IPS-15b (cell line): ENCODE data around the gene DCTN4.

Experiments used
- H3K27me3 ChIP-seq: one replicate; pipeline ENCODE4 v1.6.1; 2013; ENCODE audit warnings: low read length; ENCODE audit not compliant: control insufficient read depth, insufficient read depth
- H3K36me3 ChIP-seq: one replicate; pipeline ENCODE4 v1.6.1; 2013; ENCODE audit warnings: low read length; ENCODE audit not compliant: control insufficient read depth, insufficient read depth
- H3K4me1 ChIP-seq: one replicate; pipeline ENCODE4 v1.6.1; 2013; ENCODE audit warnings: mild to moderate bottlenecking, low read length; ENCODE audit not compliant: control insufficient read depth, insufficient read depth
- H3K4me3 ChIP-seq: one replicate; pipeline ENCODE4 v1.5.1; 2013; ENCODE audit warnings: low read depth, low read length
- H3K9ac ChIP-seq: one replicate; pipeline ENCODE4 v1.6.1; 2013; ENCODE audit warnings: low read depth, mild to moderate bottlenecking, low read length
- H3K9me3 ChIP-seq: one replicate; pipeline ENCODE4 v1.6.1; 2013; ENCODE audit warnings: mild to moderate bottlenecking, low read length; ENCODE audit not compliant: control insufficient read depth, insufficient read depth

DCTN4 gene

DNA sequence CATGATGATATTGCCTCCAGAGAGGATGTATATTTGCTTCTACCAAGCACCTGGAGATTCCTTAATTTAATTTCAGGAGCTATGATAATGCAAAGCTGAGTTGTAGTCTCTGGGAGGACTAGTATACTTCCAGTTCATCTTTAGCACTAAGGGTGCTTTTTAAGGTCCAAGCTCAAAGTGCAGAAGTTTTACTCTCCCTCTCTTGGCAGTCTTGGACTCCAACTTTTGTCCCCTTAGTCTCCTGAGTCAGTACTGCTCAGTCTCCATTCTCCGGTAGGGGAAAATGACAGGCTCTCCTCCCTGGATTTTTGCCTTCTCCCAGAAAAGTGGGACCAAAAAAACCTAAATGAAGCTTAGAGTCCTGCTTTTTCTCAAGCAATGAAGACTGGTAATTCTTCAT, 28.1 kb upstream of the DCTN4 start:
- Histone ChIP-seq H3K4me1 (no peaks in the 10 kb centered on the region), H3K27me3 (no peaks in the 10 kb centered on the region), H3K4me3 (no peak overlapping the region), H3K9ac (no peak overlapping the region), H3K9me3 (no peaks in the 10 kb centered on the region), H3K36me3 (no peaks in the 10 kb centered on the region)

DNA sequence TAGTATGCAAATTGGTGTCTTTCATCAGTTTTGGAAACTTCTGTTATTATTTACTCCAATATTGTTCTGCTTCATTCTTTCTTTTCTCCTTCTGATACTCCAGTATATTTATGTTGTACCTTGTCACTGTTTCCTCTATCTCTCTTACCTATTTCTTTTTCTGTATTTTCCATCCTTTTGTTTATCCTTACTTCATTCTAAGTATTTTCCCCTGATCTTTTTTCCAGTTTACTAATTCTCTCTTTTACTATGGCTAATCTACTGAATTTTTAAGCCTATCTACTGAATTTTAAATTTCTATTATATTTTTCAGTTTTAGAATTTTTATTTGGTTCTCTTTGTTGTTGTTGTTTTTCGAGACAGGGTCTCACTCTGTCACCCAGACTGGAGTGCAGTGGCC, 27.1 kb upstream of the DCTN4 start:
- Histone ChIP-seq H3K9me3 (no peaks in the 10 kb centered on the region), H3K9ac (no peak overlapping the region), H3K27me3 (no peaks in the 10 kb centered on the region), H3K4me1 (no peaks in the 10 kb centered on the region), H3K4me3 (no peak overlapping the region), H3K36me3 (no peaks in the 10 kb centered on the region)

DNA sequence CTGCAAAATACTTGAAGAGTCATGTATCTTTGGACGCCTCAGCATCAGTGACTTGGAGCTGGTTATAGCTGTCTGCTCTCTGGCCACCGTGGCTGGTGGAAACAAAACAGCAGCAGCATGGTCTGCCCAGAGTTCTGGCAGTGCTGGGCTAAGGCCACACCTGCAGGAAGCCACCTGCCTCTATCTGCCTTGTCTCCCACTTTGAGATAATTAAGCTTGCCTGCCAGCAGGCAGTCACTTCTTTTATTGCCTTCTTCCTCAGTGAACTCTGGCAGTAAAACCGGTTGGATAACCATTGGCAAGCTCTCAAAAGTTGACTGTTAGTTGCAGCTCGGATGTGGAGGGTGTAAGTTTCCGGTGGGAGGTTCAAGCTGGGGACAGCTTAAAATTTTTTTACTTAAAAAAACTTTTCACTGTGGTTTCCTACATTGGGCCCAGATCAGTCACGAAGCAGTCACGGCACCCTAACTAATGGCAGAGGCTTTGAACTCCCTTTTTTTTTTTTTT, 24.7 kb upstream of the DCTN4 start:
- no peaks in the 10 kb centered on the region for H3K36me3 ChIP-seq
- H3K9me3 ChIP-seq, result no peaks in the 10 kb centered on the region
- no peak overlapping the region for H3K4me3 ChIP-seq
- peaks cover 11% of the 10 kb centered on the region for H3K27me3 ChIP-seq
- H3K4me1 ChIP-seq, result peaks cover 3% of the 10 kb centered on the region
- no peak overlapping the region for H3K9ac ChIP-seq

DNA sequence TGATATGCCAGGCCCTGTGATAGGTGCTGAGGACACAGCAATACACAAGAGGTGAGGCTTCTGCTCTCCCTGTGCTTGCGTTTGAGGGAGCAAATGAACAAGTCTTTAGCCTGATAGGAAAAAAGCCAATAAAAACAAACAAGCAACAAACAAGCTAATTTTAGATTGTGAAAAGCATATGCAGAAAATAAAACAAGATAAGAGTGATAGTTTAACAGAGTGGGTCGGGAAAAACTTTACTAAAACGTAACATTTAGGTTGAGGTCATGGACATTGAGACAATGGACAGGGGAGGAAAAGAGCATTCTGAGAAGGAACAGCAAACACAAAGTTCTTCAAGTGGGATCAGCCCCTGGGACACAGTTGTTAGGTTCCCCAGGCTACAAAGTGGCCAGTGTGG, 24.0 kb upstream of the DCTN4 start:
- Histone ChIP-seq H3K36me3 (no peaks in the 10 kb centered on the region), H3K9ac (no peak overlapping the region), H3K4me1 (peaks cover 3% of the 10 kb centered on the region), H3K9me3 (no peaks in the 10 kb centered on the region), H3K27me3 (peaks cover 17% of the 10 kb centered on the region), H3K4me3 (no peak overlapping the region)

DNA sequence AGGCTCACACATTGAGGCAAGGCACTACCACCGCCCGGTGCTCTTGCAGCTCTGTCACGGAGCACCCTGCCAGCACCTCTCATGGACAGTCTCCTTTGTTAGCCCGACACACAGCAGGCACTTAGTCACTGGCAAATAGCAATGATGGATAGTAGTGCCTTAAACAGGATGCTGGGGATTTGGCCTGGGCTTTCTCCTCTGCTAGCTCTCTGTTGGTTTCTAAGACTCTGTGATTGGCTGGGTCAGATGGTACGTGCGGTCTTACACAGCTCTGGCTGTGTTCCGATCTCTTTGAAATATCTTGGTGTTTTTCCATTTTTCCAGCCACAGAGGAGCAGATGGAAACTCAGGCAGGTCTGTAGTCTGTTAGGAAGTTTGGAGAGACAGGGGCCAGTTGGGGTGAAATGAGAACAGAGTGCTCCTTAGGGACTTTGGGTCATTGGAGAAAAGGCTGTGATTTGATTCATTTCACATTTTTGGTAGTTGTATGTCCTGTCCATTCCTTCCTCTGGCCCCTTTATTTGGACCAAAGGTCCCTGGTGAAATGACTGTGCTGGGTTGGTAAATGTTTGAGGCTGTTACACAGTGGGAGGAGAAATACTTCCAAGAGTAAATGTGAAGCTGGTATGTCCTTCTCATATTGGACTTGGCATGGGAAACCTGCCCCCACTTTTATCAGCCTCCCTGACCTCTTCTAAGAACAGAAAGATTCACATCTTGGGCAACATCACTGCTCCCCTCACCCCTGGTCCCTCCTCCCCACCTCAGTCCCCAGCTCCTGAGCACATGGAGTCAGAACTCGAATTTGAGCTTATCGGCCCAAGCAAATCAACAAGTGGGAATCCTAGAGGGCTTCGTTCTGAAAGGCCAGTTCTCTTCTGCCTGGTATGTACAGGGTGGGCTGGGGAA, 23.1 kb upstream of the DCTN4 start:
- H3K9me3 ChIP-seq, result no peaks in the 10 kb centered on the region
- no peaks in the 10 kb centered on the region for H3K36me3 ChIP-seq
- no peak overlapping the region for H3K4me3 ChIP-seq
- peaks cover 3% of the 10 kb centered on the region for H3K4me1 ChIP-seq
- H3K27me3 ChIP-seq, result peaks cover 25% of the 10 kb centered on the region
- H3K9ac ChIP-seq, result no peak overlapping the region

DNA sequence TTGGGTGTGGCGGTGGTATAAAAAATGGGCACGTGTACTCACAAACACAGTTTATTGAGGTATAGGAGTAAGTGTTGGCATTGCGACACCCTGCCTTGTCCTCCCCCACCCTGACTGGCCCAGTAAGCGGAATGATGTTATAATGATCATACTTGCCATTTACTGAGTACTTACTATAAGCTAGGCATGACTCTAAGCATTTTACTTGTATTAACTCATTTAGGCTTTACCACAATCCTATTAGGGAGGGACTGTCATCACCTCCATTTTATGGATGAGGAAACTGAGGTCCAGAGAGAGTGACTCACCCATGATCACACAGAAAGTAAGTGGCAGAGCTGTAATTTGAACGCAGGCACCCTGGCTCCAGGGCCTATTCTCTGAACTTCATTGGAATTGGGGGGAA, 22.0 kb upstream of the DCTN4 start:
- no peaks in the 10 kb centered on the region for H3K9me3 ChIP-seq
- H3K27me3 ChIP-seq, result peaks cover 26% of the 10 kb centered on the region
- H3K4me1 ChIP-seq, result peaks cover 3% of the 10 kb centered on the region
- H3K4me3 ChIP-seq, result no peak overlapping the region
- no peaks in the 10 kb centered on the region for H3K36me3 ChIP-seq
- no peak overlapping the region for H3K9ac ChIP-seq

DNA sequence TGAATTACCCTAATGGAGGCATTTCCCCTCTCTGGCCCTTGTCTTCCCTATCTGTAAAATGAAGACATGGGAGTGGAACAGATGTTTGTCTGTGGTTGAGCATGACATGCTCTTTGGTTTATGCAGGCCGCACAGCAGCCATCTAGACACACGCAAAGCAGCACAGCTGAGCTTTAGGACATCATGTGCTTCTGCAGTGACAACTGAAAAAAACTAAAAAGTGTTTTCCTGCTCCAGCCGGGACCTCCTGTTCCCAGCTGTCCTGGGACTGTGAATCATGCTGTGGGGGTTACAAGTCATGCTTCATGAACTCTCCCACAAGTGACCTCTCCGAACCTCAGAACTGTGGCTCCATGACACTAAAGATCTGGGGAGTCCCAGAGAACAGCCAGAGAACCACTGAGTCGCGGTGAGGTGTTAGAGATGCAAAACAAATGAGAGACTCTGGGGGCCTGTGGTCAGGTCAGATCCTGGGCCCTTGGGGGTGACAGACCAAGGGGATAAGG, 21.4 kb upstream of the DCTN4 start:
- no peak overlapping the region for H3K4me3 ChIP-seq
- H3K36me3 ChIP-seq, result no peaks in the 10 kb centered on the region
- H3K4me1 ChIP-seq, result peaks cover 3% of the 10 kb centered on the region
- no peaks in the 10 kb centered on the region for H3K9me3 ChIP-seq
- no peak overlapping the region for H3K9ac ChIP-seq
- H3K27me3 ChIP-seq, result peaks cover 26% of the 10 kb centered on the region

DNA sequence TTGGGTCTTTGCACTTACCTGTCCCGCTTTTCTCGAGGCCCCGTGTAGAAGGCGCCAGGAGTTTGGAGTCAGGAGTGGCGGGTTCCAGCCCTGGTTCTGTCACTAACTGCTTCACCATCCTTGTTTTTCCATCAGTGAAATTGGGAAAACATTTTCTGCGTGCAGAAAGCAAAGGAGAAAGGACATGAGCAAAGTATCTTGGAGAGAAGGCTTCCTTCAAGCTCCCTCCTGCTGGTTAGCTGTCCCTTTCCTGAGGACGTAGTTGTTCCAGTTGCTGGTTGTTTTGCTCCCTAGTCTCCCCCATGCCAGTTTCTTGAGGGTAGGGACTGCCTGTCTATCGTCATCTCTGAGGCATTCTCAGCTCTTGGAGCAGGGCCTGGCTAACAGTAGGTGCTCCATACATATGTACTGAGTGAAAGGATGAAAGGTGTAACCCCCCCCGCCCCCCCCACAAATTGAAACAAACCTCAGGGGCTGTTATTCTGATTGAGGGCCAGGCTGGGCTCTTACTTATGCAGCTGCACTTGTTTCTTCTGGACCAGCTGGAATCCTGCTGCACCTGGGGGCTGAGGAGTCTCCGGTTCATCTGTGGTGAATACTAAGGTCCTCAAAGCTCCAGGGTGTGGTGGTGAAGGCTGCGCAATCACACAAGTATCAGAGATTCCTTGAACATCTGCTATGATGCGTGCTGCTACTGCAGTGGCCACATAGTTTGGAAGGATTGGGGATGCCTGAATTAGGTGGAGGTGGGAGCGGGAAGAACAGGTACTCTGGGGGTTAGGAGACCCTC, 20.8 kb upstream of the DCTN4 start:
- peaks cover 26% of the 10 kb centered on the region for H3K27me3 ChIP-seq
- no peaks in the 10 kb centered on the region for H3K36me3 ChIP-seq
- H3K4me3 ChIP-seq, result peak overlapping the region; percentile 89
- H3K9me3 ChIP-seq, result no peaks in the 10 kb centered on the region
- H3K4me1 ChIP-seq, result peaks cover 3% of the 10 kb centered on the region
- no peak overlapping the region for H3K9ac ChIP-seq

DNA sequence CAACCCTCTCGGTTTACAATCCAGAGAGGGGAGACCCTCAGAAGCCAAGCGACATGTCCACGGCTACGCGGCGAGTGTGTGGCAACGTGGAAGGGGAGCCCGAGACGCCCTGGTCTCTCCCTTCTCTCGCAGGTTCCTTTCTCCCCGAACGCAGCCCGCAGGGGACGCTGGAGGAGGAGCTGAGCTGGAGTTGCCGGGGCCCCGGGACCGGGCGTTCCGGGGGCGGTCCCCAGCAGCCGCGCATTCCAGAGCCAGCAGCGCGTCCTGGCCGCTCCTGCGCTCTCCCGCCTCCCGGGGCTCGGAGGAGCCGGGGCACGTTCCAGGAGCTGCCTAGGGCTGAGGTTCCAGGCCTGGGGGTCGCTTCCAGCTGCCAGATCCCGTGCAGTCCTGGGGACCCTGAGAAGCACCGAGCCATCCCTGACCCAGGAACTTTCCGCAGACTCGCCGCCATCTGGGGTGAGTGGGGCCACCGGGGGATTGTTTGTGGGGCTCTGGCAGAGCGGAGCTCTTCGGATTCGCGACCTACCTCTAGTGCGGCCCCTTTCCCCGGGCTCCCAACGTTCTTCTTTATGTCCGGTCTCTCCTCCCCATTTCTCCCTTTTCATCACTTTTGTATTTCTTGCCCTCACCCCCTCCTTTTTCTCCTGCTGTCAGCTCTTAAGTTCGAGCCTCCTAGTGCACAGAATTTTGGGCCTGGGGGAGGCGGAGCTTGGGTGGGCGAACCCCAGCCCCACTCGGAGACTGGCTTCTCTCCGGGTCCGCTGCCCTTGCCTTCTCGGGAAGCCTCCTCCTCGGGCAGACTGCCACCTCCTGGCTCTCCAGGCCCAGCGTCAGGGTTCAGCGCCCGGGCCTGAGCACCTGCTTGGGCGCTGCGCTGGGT, 19.9 kb upstream of the DCTN4 start, which contains the start of gene SMIM3:
TSS of gene SMIM3 (plus strand) at position 241 of the 880 bp plus-strand sequence. CDS start 16,684 bp downstream, outside the sequence.
- peak within 1 kb of the TSS; percentile 66 for H3K9ac ChIP-seq
- H3K4me3 ChIP-seq, result peak within 1 kb of the TSS; percentile 89
- H3K4me1 ChIP-seq, result peaks cover 3% of the 10 kb centered on the region
- H3K36me3 ChIP-seq, result no peaks in the 10 kb centered on the region
- H3K9me3 ChIP-seq, result no peaks in the 10 kb centered on the region
- H3K27me3 ChIP-seq, result peaks cover 26% of the 10 kb centered on the region

DNA sequence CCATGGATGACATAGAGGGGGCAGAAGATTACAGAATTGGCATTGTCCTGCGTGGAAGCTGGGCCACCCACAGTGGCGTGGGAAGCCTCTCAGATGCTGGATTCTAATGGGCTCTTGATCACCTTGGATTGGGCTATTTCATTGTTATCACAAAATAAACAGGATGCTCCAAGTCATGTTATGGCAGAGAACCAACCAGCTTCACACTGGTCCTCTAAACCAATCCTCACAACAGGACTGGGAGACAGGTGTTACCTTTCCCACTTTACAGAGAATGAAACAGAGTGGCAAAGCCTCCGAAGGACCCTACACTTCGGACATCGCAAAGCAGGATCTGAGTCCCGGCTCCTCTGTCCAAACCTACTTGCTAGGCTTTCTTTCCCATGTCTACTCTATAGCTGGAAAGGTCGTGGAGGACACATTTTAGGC, 19.3 kb upstream of the DCTN4 start:
- H3K4me3 ChIP-seq, result peak overlapping the region; percentile 89
- peaks cover 3% of the 10 kb centered on the region for H3K4me1 ChIP-seq
- peaks cover 26% of the 10 kb centered on the region for H3K27me3 ChIP-seq
- H3K36me3 ChIP-seq, result no peaks in the 10 kb centered on the region
- no peaks in the 10 kb centered on the region for H3K9me3 ChIP-seq
- peak overlapping the region; percentile 66 for H3K9ac ChIP-seq

DNA sequence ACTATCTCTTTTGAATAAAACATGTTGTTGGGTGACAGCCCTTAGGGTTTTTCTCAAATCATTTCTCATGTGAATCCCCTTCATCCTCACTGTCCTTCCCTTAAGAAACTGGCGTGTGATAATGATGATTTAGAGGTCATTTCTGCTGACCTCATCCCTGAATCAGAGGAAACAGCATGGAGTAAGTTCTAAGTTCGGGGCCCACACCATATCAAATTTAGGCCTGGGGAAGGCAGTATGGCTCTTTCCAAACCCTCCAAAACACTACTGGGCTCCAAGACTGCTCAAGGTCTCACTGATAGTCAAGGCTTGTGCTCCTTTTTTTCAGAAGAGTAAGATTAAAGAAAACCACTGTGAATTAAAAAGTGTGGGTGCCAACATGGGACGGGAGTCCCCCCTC, 18.9 kb upstream of the DCTN4 start:
- Histone ChIP-seq H3K4me1 (peaks cover 3% of the 10 kb centered on the region), H3K9ac (no peak overlapping the region), H3K27me3 (peaks cover 26% of the 10 kb centered on the region), H3K36me3 (no peaks in the 10 kb centered on the region), H3K4me3 (no peak overlapping the region), H3K9me3 (no peaks in the 10 kb centered on the region)
